Measurements from ENCODE around the gene BTBD7. TPM values are rescaled to one million over a fixed set of nuclear protein-coding genes. Genes with fewer than 3 reads are reported as not detected.

The BTBD7 gene
- total and polyA plus RNA-seq, 2 donors (not counting 3 experiments of a cell fraction or from before 2014, with no cell fraction given): 20.9 to 50.2 TPM

GRCh38 chr14:93320489-93320888 is 12.3 kb downstream of the BTBD7 start:
- peaks cover 14% of the 10 kb centered on the region for H4K20me1 ChIP-seq (replicated peaks; ENCODE audit: control insufficient read depth, extremely low read depth, insufficient read depth, low read length)
- H3K36me3 ChIP-seq (ENCODE audit: control insufficient read depth in 2 of 2, extremely low read depth in 1 of 2, insufficient read depth in 2 of 2, low read length in 2 of 2): no peaks in the 10 kb centered on the region
- H3K27ac ChIP-seq (ENCODE audit: insufficient read depth, low read depth, low read length): no peak overlapping the region
- intact Hi-C loops (cut with micrococcal nuclease): no loop called here
- H3K79me2 ChIP-seq (ENCODE audit: control insufficient read depth, insufficient read depth, low read length): peaks cover 92% of the 10 kb centered on the region
- no peaks in the 10 kb centered on the region for H3K9me3 ChIP-seq (replicated peaks; ENCODE audit: control insufficient read depth, insufficient read depth, low read length)
- no peak for TF ChIP-seq CTCF (IDR thresholded peaks at IDR 0.05; ENCODE audit: extremely low read depth in 1 of 2, insufficient read depth in 1 of 2, low read depth in 1 of 2, low read length in 2 of 2)
- TF ChIP-seq EZH2 (IDR thresholded peaks at IDR 0.05; ENCODE audit: borderline replicate concordance, low read depth, low read length, severe bottlenecking): no peak
- TF ChIP-seq FOS (IDR thresholded peaks at IDR 0.05; ENCODE audit: borderline replicate concordance, insufficient read depth, low read length): no peak
- TF ChIP-seq GATA2 (IDR thresholded peaks at IDR 0.05; ENCODE audit: insufficient read depth, insufficient read length, low read depth, low read length): no peak
- TF ChIP-seq POLR2A (IDR thresholded peaks at IDR 0.05; ENCODE audit: low read depth, low read length): no peak
- TF ChIP-seq POLR2AphosphoS5 (IDR thresholded peaks at IDR 0.05; ENCODE audit: insufficient read depth, low read depth, low read length): no peak
- no peak for TF ChIP-seq MAX (IDR thresholded peaks at IDR 0.05; ENCODE audit: insufficient read depth, insufficient read length)
- TF ChIP-seq JUN (IDR thresholded peaks at IDR 0.05; ENCODE audit: borderline replicate concordance, insufficient read depth, insufficient read length, low read depth): no peak
- no peak for TF ChIP-seq MYC (IDR thresholded peaks at IDR 0.05; ENCODE audit: low read depth, low read length)
- DNase-seq (ENCODE audit: low read depth, low spot score): no peak
- H3K4me3 ChIP-seq (replicated peaks in 1 of 3; ENCODE audit: insufficient read depth in 1 of 3, low read depth in 1 of 3, low read length in 3 of 3): no peak overlapping the region
- H3K27me3 ChIP-seq (ENCODE audit: control insufficient read depth in 2 of 2, insufficient read depth in 2 of 2, low read length in 2 of 2): no peaks in the 10 kb centered on the region
- no peak for FAIRE-seq
- H3K4me1 ChIP-seq (ENCODE audit: control insufficient read depth, extremely low read depth, insufficient read depth, low read length): peaks cover 34% of the 10 kb centered on the region
- no peak overlapping the region for H3K4me2 ChIP-seq (ENCODE audit: insufficient read depth, low read length)
- dilution Hi-C loops (cut with MboI; ENCODE audit: extremely low pct_ligation_motif_present, low sequenced_read_pairs): no loop called here
- ChIA-PET CTCF (interaction anchor here (3.7 kb wide), 1 partner anchor 11 kb away, joined by 23 read pairs; no protein-coding TSS in a partner anchor), POLR2A (no interaction called here)
- no peaks in the 10 kb centered on the region for H3K9me1 ChIP-seq (replicated peaks; ENCODE audit: control insufficient read depth, extremely low read depth, insufficient read depth, low read length)
- no TSS peak for BruUV-seq (replicated peaks)
- H3K9ac ChIP-seq (replicated peaks; ENCODE audit: extremely low read depth, insufficient read depth, low read length): no peak overlapping the region
- H2AFZ ChIP-seq (ENCODE audit: low read depth, low read length): no peak overlapping the region

Data from endothelial cell of umbilical vein (primary cell).